Astrocyte (in vitro differentiated cells and primary cell): ENCODE data around the gene NDUFA8.
A peak's percentile ranks its signal among the peaks of the same experiment; 100 is the strongest.

Experiments used
- CTCF ChIP-seq: IDR thresholded peaks from 2 replicates; pipeline ENCODE4 v1.5.1; 2011; ENCODE audit warnings: low read depth, mild to moderate bottlenecking, inconsistent platforms, low read length, moderate library complexity; ENCODE audit not compliant: insufficient read depth
- EZH2 ChIP-seq: IDR thresholded peaks from 2 replicates; pipeline ENCODE4 v1.6.1; 2012; ENCODE audit warnings: mild to moderate bottlenecking, low read length, inconsistent platforms; ENCODE audit not compliant: insufficient read depth

- TF ChIP-seq CTCF (peak; percentile 96), EZH2 (no peak)
These were observed 36.5 kb downstream of the NDUFA8 start for GRCh38 chr9:122122903-122123632.
